GM04503 (cell line): ENCODE measurements around the gene RASA3.
A peak's percentile ranks its signal among the peaks of the same experiment; 100 is the strongest.
"Not testable (repeated sequence)": the region's sequence is repeated elsewhere in the genome, so short reads cannot be mapped to it uniquely, and the experiment has no call there.

Experiments
- DNase-seq: peaks from one replicate; pipeline ENCODE4 v3.0.0-alpha.2; 2012; ENCODE audit warnings: low read depth

RASA3 gene

GRCh38 chr13:114142640-114143490, 10.4 kb upstream of the RASA3 start:
- no peak for DNase-seq

GRCh38 chr13:114142137-114142550, 9.7 kb upstream of the RASA3 start:
- DNase-seq, result no peak

GRCh38 chr13:114141261-114141996, 9.0 kb upstream of the RASA3 start:
- DNase-seq, result no peak

GRCh38 chr13:114140906-114141250, 8.5 kb upstream of the RASA3 start:
- DNase-seq, result no peak

- no peak for DNase-seq
Observed at GRCh38 chr13:114140131-114140905, 7.9 kb upstream of the RASA3 start.

GRCh38 chr13:114136576-114136975, 4.2 kb upstream of the RASA3 start:
- no peak for DNase-seq

- no peak for DNase-seq
Observed at GRCh38 chr13:114135731-114136171, 3.3 kb upstream of the RASA3 start.

GRCh38 chr13:114134944-114135610, 2.7 kb upstream of the RASA3 start:
- DNase-seq, result no peak

- no peak for DNase-seq
Observed at GRCh38 chr13:114134111-114134943, 1.9 kb upstream of the RASA3 start.

- DNase-seq, result not testable (repeated sequence)
Observed at GRCh38 chr13:114133552-114133951, 1.1 kb upstream of the RASA3 start.

- not testable (repeated sequence) for DNase-seq
Observed at GRCh38 chr13:114133126-114133525, 703 bp upstream of the RASA3 start.

GRCh38 chr13:114131583-114132418, 622 bp downstream of the RASA3 start:
- no peak for DNase-seq

GRCh38 chr13:114130837-114131582, 1.4 kb downstream of the RASA3 start:
- DNase-seq, result peak; percentile 86

- DNase-seq, result no peak
Observed at GRCh38 chr13:114130131-114130836, 2.1 kb downstream of the RASA3 start.

- no peak for DNase-seq
Observed at GRCh38 chr13:114129649-114130062, 2.8 kb downstream of the RASA3 start.

- peak; percentile 72 for DNase-seq
Observed at GRCh38 chr13:114128624-114129522, 3.5 kb downstream of the RASA3 start.

GRCh38 chr13:114128348-114128623, 4.1 kb downstream of the RASA3 start:
- DNase-seq, result no peak
